Keratinocyte (primary cell): ENCODE measurements around the gene AGPS. TPM values are rescaled to one million over a fixed set of nuclear protein-coding genes. Genes with fewer than 3 reads are reported as not detected.
"Not testable (repeated sequence)": the region's sequence is repeated elsewhere in the genome, so short reads cannot be mapped to it uniquely, and the experiment has no call there.

Experiments used
- DNase-seq: peaks from one replicate; pipeline ENCODE4 v3.0.0-alpha.2; 2011; ENCODE audit warnings: low read depth, missing footprints, low spot score
- FAIRE-seq: peaks from 2 replicates; lab custom pipeline; 2011; peaks lifted over from hg19 to GRCh38; lab: Jason Lieb, UNC
- H2AFZ ChIP-seq: 2 replicates; pipeline ENCODE4 v1.6.0; 2012; ENCODE audit warnings: low read length, control low read depth, inconsistent platforms; ENCODE audit not compliant: control insufficient read depth
- H3K27ac ChIP-seq: 2 replicates; pipeline ENCODE4 v1.5.1; 2011; ENCODE audit warnings: low read length; ENCODE audit not compliant: control insufficient read depth, insufficient read depth
- H3K27me3 ChIP-seq: 3 replicates; pipeline ENCODE4 v1.6.0; 2011; ENCODE audit warnings: low read length; ENCODE audit not compliant: control insufficient read depth, insufficient read depth; ENCODE audit errors: extremely low read depth
- H3K36me3 ChIP-seq, 2 experiments: 2 replicates in 1 of 2; 3 replicates in 1 of 2; pipeline ENCODE4 v1.5.1; 2011; ENCODE audit warnings: low read length in 2 of 2, mild to moderate bottlenecking in 1 of 2; ENCODE audit not compliant: control insufficient read depth in 2 of 2, insufficient read depth in 2 of 2; ENCODE audit errors: extremely low read depth in 1 of 2
- H3K4me1 ChIP-seq: 3 replicates; pipeline ENCODE4 v1.5.1; 2011; ENCODE audit warnings: low read length; ENCODE audit not compliant: control insufficient read depth, insufficient read depth; ENCODE audit errors: extremely low read depth
- H3K4me2 ChIP-seq: 3 replicates; pipeline ENCODE4 v1.6.0; 2011; ENCODE audit warnings: low read depth, low read length; ENCODE audit not compliant: control insufficient read depth, insufficient read depth; ENCODE audit errors: extremely low read depth
- H3K4me3 ChIP-seq, 3 experiments: fragments of 200-600 bp in 1 of 3; sonication (generic) in 1 of 3; 2 replicates in 2 of 3; 3 replicates in 1 of 3; pipeline ENCODE4 v1.5.1; 2011 to 2016; ENCODE audit warnings: low read length in 3 of 3, mild to moderate bottlenecking in 3 of 3, control low read depth in 2 of 3, inconsistent platforms in 1 of 3, low read depth in 1 of 3, mixed read lengths in 1 of 3, mixed run types in 1 of 3, moderate library complexity in 1 of 3; ENCODE audit not compliant: control insufficient read depth in 2 of 3, insufficient read depth in 2 of 3; ENCODE audit errors: extremely low read depth in 1 of 3
- H3K79me2 ChIP-seq: 2 replicates; pipeline ENCODE4 v1.6.0; 2012; ENCODE audit warnings: low read length; ENCODE audit not compliant: control insufficient read depth, insufficient read depth
- H3K9ac ChIP-seq: 3 replicates; pipeline ENCODE4 v1.6.0; 2011; ENCODE audit warnings: low read length; ENCODE audit not compliant: control insufficient read depth, insufficient read depth; ENCODE audit errors: extremely low read depth
- H3K9me1 ChIP-seq: 3 replicates; pipeline ENCODE4 v1.6.0; 2011; ENCODE audit warnings: low read length; ENCODE audit not compliant: control insufficient read depth, insufficient read depth; ENCODE audit errors: extremely low read depth
- H3K9me3 ChIP-seq: 2 replicates; pipeline ENCODE4 v1.5.1; 2012; ENCODE audit warnings: low read depth, low read length; ENCODE audit not compliant: control insufficient read depth
- H4K20me1 ChIP-seq: 3 replicates; pipeline ENCODE4 v1.6.0; 2011; ENCODE audit warnings: low read length; ENCODE audit not compliant: control insufficient read depth, insufficient read depth; ENCODE audit errors: extremely low read depth
- EZH2 ChIP-seq: IDR thresholded peaks from one replicate; pipeline ENCODE4 v1.6.1; 2012; ENCODE audit warnings: inconsistent platforms, mild to moderate bottlenecking, low read length, moderate library complexity
- dilution Hi-C: fragments of 300-500 bp; cut with MboI; formaldehyde crosslinking; loops from one replicate; pipeline ENCODE4 v1.7.0; 2020; ENCODE audit warnings: low sequenced_read_pairs; ENCODE audit not compliant: extremely low pct_ligation_motif_present
- polyA plus RNA-seq, 5 experiments: library from polyadenylated mRNA; depleted of rRNA in 3 of 5; stranded (reverse) in 3 of 5; stranded (forward) in 1 of 5; unstranded in 1 of 5; fragments of >200 nt; gene quantifications; 1 replicate in 1 of 5; 2 replicates in 3 of 5; 3 replicates in 1 of 5; pipeline versions ENCODE4 v1.2.1 to v1.2.3, GENCODE V29; 2011 to 2012; ENCODE audit warnings: missing spikeins in 2 of 5, low read depth in 1 of 5, low replicate concordance in 1 of 5
- TF ChIP-seq, protein P1 (sequence below), 3 experiments: IDR thresholded peaks in 1 of 3; conservative IDR thresholded peaks in 1 of 3; optimal IDR thresholded peaks in 1 of 3; 2 replicates in 2 of 3; 3 replicates in 1 of 3; pipeline versions ENCODE3 to v1.5.1; 2011; ENCODE audit warnings: low read length in 3 of 3, mild to moderate bottlenecking in 3 of 3, moderate library complexity in 2 of 3, control low read depth in 1 of 3, inconsistent platforms in 1 of 3; ENCODE audit not compliant: insufficient read depth in 2 of 3; ENCODE audit errors: extremely low read depth in 1 of 3

Gene AGPS
- polyA plus RNA-seq, 1 donor (not counting 4 experiments of a cell fraction or from before 2014, with no cell fraction given): 28.0 TPM

DNA sequence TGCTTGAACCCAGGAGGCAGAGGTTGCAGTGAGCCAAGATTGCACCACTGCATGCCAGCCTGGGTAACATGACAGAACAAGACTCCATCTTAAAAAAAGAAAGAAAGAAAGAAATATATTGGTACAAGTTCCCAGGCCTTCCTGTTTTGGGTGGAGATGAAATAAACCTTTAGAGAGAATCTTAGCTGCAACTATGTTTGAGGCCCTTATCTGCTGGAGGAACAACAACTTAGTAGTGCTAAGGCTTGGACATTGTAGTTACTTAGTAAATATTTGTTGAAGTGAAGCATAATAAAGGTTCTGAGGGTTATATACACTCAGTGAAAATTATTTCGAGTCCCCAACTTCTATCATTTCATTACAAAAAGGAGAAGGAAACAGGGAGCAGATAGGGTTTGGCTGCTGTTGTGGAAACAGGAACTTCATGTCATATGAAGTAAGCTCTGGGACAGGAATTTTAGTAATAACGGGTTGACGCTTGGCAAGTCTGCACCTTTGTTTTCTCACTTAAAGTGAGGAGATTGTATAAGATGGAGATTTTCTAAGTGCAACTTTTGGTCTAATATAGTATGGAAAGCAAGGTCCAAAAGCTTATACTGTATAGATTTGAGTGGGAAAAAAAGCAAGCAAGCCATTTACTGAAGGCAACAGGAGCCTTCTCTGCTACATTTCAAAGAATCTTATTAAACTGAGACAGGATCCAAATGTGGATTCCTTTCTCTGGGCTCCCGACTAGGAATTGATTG lies 40.0 kb upstream of the AGPS start:
- TF ChIP-seq EZH2: no peak
- TF ChIP-seq, protein P1, sequence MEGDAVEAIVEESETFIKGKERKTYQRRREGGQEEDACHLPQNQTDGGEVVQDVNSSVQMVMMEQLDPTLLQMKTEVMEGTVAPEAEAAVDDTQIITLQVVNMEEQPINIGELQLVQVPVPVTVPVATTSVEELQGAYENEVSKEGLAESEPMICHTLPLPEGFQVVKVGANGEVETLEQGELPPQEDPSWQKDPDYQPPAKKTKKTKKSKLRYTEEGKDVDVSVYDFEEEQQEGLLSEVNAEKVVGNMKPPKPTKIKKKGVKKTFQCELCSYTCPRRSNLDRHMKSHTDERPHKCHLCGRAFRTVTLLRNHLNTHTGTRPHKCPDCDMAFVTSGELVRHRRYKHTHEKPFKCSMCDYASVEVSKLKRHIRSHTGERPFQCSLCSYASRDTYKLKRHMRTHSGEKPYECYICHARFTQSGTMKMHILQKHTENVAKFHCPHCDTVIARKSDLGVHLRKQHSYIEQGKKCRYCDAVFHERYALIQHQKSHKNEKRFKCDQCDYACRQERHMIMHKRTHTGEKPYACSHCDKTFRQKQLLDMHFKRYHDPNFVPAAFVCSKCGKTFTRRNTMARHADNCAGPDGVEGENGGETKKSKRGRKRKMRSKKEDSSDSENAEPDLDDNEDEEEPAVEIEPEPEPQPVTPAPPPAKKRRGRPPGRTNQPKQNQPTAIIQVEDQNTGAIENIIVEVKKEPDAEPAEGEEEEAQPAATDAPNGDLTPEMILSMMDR (optimal IDR thresholded peaks at IDR 0.05 in 1 of 3, IDR thresholded peaks at IDR 0.05 in 1 of 3, conservative IDR thresholded peaks at IDR 0.05 in 1 of 3; ENCODE audit: extremely low read depth in 1 of 3, insufficient read depth in 2 of 3, low read length in 3 of 3): no peak
- dilution Hi-C loops: no loop called here
- FAIRE-seq: no peak

DNA sequence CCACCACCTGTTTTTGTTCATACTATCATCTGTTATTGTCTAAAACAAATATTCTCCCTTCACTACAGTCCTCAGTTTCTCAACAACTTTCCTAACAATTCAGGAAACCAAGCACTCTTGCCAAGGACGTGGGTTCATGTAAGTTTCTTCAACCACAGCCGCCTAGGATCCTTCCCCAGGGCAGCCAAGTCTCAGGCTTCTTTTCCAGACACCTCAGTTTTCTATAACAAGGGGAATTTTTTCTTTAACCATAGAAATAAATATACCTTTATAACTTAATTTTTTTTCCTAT lies 39.4 kb upstream of the AGPS start:
- H3K9me1 ChIP-seq: no peaks in the 10 kb centered on the region
- H3K4me3 ChIP-seq: no peak overlapping the region
- FAIRE-seq (no peak), DNase-seq (no peak)
- no peaks in the 10 kb centered on the region for H3K9me3 ChIP-seq
- H2AFZ ChIP-seq: no peak overlapping the region
- H3K27me3 ChIP-seq: no peaks in the 10 kb centered on the region
- no peaks in the 10 kb centered on the region for H3K79me2 ChIP-seq
- H3K27ac ChIP-seq: no peak overlapping the region
- H4K20me1 ChIP-seq: no peaks in the 10 kb centered on the region
- H3K4me1 ChIP-seq: peaks cover 11% of the 10 kb centered on the region
- H3K4me2 ChIP-seq: no peak overlapping the region
- H3K36me3 ChIP-seq: no peaks in the 10 kb centered on the region
- TF ChIP-seq, protein P1 (optimal IDR thresholded peaks at IDR 0.05 in 1 of 3, IDR thresholded peaks at IDR 0.05 in 1 of 3, conservative IDR thresholded peaks at IDR 0.05 in 1 of 3; ENCODE audit: extremely low read depth in 1 of 3, insufficient read depth in 2 of 3, low read length in 3 of 3): no peak
- TF ChIP-seq EZH2: no peak
- dilution Hi-C loops: no loop called here
- no peak overlapping the region for H3K9ac ChIP-seq

More for the DNA sequence above, 40.0 kb upstream of the AGPS start:
- no peak overlapping the region for H2AFZ ChIP-seq
- peak overlapping the region; percentile 49 for H3K4me2 ChIP-seq
- peaks cover 11% of the 10 kb centered on the region for H3K4me1 ChIP-seq
- no peaks in the 10 kb centered on the region for H3K9me1 ChIP-seq
- no peak overlapping the region for H3K4me3 ChIP-seq
- no peaks in the 10 kb centered on the region for H3K9me3 ChIP-seq
- no peaks in the 10 kb centered on the region for H4K20me1 ChIP-seq
- H3K36me3 ChIP-seq: no peaks in the 10 kb centered on the region
- DNase-seq: no peak
- H3K27ac ChIP-seq: no peak overlapping the region
- H3K9ac ChIP-seq: no peak overlapping the region
- no peaks in the 10 kb centered on the region for H3K79me2 ChIP-seq
- H3K27me3 ChIP-seq: no peaks in the 10 kb centered on the region

DNA sequence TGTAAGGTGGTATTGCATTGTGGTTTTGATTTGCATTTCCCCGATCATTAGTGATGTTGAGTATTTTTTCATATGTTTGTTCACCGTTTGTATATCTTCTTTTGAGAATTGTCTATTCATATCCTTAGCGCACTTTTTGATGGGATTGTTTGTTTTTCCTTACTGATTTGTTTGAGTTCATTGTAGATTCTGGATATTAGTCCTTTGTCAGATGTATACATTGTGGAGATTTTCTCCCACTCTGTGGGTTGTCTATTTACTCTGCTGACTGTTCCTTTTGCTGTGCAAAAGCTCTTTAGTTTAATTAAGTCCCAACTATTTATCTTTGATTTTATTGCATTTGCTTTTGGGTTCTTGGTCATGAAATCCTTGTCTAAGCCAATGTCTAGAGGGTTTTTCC lies 38.0 kb upstream of the AGPS start:
- H2AFZ ChIP-seq, H3K4me2 ChIP-seq, dilution Hi-C loops, H4K20me1 ChIP-seq, H3K9ac ChIP-seq, H3K9me1 ChIP-seq, H3K36me3 ChIP-seq, DNase-seq, H3K9me3 ChIP-seq, H3K79me2 ChIP-seq, H3K27ac ChIP-seq, H3K27me3 ChIP-seq, FAIRE-seq, H3K4me3 ChIP-seq: not testable (repeated sequence)
- H3K4me1 ChIP-seq: peaks cover 11% of the 10 kb centered on the region
